G401.6 (cell line): ENCODE data around the gene STK32B.
"Not testable (repeated sequence)": the region's sequence is repeated elsewhere in the genome, so short reads cannot be mapped to it uniquely, and the experiment has no call there.

Experiments used
- FAIRE-seq: peaks from 2 replicates; lab custom pipeline; 2012; peaks lifted over from hg19 to GRCh38; lab: Jason Lieb, UNC

The STK32B gene

DNA sequence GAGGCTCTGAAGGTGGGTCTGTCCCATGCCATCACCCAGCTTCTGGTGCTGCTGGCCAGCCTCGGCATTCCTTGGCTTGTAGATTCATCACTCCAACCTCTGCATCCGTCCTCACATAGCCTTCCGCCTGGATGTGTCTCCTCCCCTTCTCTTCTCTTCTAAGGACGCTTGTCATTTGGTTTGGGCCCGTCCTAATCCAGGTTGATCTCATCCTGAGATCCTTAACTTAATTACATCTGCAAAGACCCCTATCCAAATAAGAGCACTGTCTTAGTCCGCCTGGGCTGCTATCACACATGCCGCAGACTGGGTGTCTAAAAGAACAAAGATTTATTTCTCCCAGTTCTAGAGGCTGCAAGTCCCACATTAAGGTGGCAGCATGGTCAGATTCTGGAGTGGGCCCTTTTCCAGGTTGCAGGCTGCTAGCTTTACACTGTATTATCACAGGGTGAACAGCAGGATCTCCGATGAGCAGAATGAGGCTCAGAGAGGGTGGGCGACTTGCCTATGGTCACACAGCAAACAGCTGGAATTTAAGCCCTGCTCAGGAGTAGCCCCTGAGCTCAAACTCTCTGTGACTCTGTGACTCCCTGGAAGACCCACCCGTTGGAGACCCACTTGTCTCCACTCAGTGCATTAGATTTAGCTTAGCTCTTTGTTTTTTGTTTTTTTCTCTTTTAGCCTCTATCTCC is 113.1 kb downstream of the STK32B start:
- FAIRE-seq: no peak

DNA sequence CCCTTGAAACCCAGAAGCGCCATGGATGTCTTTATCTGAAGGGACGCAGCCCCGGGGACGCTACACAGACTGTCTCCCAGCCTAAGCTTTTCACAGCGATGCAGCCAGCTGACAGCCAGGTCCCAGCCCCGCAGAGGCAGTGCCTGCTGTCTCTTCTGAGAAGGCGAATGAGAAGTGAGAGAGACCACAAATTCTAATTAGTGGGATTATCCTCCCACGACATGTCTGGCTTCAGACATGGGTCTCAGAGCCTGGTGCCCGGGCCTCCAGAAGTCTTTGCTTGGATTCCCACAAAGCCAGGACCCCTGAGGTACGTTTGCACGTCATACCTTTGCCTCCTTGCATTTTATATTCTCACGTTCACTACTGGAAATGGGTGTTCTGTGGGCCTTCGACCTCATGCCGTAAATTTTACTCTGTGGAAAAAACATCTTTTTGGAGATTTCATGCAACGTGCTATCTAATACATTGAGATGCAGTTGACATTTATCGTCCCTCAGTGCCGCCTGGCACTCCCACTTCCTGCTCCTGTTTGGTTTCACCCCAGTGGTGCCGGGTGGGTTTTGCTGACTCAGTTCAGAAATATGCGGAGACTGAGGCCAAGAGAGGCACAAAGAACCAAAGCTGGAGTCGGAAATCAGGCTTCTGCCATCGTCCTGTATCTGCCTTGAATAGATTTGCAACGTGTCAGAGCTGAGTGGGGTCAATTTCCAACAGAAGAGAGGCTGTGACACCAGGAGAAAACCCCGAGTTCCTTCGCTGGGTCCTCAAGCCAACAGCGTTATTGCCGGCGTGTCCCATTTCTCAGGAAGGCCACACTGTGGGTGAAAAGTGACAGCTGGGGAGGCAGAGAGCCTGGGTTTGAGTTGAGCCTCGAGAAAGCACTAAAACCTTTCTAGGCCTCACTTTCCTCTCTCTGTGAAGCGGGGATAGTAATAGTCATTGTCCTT is 114.4 kb downstream of the STK32B start:
- no peak for FAIRE-seq

DNA sequence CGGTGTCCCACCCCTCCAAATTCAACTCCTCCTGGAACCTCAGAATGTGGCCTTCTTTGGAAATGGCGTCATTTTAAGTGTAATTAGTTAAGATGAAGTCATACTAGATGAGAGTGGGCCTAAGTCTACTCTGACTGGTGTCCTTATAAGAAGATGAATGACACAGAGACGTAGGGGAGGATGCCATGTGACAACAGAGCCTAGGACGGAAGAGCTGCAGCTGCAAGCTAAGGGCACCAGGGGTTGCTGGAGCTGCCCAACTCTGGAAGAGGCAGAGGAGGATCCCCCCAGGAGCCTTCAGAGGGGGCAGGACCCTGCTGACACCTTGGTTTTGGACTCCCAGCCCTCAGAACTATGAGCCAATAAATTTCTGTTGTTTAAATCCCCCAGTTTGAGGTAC is 115.1 kb downstream of the STK32B start:
- FAIRE-seq: no peak

DNA sequence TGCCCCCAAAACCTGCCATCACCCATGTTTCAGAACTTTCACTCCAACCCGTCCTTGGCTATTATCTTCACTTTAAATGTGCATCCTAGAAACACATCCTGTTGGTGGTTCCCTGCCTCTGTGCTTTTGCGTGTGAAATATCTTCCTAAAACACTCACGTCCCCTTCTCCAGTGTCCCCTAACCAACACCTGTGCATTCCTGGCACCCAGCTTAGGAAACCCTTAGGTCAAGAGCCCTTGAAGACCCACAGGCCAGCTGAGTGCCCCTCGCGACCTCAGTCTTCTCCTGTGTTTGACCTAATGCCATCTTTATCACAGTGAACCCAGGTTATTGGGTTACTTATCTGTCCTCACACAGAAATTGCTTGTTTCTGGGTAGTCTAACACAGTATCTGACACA is 117.6 kb downstream of the STK32B start:
- no peak for FAIRE-seq

DNA sequence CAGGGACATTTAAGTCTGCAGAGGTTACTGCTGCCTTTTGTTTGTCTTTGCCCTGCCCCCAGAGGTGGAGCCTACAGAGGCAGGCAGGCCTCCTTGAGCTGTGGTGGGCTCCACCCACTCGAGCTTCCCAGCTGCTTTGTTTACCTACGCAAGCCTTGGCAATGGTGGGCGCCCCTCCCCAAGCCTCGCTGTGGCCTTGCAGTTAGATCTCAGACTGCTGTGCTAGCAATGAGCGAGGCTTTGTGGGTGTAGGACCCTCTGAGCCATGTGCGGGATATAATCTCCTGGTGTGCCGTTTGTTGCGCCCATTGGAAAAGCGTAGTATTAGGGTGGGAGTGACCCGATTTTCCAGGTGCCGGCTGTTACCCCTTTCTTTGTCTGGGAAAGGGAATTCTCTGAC is 124.6 kb downstream of the STK32B start:
- FAIRE-seq: not testable (repeated sequence)

DNA sequence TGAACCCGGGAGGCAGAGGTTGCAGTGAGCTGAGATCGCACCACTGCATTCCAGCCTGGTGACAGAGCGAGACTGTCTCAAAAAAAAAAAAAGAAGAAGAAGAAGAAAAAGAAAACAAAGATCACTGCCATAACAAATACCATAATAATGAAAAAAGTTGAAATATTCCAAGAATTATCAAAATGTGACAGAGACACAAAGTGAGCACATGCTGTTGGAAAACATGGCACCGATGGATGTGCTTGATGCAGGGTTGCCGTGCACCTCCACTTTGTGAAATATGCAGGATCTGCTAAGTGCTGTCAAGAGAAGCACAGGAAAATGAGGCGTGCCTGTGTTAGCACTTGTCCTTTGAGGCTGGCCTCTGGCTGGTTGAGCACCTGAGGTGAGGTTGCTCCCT is 133.3 kb downstream of the STK32B start:
- no peak for FAIRE-seq

DNA sequence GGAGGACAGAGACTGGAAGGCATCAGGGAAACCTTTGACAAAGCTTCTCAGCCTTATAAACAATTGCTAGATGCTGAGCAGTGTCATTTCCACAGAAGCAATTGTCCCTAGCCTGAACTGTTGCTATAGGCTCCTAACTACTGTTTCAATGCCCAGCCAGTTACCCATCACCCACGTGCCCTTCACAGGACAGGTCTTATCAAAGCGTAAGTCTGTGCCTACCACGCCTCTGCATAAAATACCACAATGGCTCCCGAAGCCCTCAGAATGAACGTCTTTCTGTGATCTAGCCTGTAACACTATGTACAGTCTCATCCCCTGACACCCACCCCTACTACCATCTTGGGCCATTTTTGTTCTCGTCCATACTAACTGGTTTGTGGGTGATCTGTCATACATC is 134.3 kb downstream of the STK32B start:
- FAIRE-seq: no peak

DNA sequence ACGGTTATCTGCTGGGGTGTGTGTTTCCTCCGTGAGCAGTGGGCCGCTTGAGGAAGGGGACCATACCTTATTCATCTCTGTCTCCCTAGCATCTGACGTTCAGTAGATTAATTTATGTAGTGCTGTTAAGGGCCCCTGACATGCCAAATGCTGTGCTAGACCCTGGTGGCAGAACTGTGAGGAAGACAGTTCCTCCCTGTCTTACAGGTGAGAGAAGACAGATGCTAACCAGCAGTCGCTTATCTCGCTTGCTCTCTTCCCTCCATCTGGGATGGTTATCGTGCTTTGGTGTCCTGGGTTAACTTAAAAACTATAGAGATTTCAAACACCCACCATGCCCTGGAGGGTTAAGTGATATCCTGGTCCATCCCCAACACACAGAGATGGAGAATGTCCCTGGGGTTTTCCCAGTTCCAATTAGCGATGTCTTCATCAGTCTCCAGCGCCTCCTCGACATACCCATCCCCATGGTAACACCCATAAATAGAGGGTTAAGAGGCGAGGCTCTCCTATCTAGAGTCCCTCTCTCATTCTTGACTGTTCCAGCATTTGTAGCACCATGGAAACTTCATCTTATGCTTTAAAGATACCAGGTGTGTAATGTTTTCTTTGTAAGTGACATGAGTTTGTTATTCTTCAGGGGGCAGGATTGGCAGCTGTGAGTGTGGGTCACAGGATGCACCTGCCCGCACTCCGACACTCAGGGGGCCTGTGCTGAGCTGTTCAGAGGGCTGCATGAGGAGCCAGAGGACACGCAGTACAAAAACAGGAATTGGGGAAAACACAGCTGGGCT is 135.2 kb downstream of the STK32B start:
- no peak for FAIRE-seq

DNA sequence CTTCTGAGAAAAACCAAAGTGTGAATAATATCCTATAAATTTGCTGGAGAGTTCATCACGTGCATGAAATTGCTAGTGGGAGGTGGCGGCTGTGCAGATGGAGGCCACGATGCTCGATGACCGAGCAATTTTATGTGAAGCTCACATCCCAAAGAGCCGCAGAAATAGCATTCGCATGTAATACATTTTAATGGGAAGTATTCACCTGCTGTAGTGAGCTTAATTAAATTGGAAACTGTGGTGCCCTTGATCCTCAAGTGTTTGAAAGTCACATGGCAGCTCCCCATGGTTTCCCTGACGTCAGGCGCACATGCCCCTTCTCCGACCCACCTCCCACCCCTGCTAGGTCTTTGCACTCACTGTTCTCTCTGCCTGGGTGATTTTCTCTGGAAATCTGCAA is 136.8 kb downstream of the STK32B start:
- FAIRE-seq: no peak

DNA sequence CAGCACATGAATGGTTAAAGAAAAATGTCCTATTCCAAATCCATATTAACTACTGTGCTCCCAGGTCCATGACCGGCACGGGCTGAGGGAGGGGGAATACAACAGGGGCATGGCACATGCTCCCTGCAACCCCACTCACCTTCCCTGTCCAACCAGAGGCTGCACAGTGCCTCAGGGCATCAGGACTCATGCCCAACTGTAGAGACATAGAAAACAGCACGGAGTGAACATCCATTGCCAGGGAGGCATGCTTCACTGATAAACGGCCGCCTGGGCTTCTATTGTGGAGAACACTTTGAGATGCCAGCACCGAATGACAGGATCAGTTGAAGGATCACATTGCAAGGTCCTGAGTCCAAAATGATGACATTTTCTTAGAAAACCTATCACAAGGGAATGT is 140.6 kb downstream of the STK32B start:
- no peak for FAIRE-seq

DNA sequence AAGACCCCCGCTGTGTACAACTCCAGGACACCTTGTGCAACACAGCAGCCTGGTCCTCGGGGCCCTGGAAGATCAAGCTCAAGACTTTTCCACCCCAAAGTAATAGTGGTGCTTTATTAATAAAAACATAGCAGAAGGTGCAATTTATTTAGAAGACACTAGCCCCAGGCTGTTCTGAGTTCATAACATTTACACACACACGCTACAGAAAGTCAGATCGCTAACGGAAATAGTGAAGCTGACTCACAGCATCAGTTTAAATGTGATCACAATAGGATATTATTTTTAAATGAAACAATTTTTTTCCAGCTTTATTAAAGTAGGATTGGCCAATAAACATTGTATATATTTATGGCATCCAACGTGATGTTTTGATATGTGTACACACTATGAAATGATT is 141.0 kb downstream of the STK32B start:
- FAIRE-seq: no peak

DNA sequence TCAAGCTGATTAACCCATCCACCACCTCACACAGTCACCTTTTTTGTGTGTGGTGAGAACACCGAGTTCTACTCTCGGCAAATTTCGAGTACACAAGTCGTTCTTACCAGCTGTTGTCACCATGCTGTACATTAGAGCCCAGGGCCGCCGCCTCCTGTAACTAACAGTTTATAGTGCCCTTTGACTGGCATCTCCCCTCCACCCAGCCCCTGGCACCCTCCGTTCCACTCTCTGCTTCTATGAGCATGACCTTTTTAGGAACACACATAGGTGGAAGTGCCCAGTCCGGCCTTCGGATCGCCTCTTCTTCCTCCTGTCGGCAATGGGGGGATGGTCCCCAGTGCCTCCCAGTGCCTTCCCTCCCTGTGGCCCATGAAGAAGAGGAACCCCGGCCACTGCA is 141.4 kb downstream of the STK32B start:
- FAIRE-seq: no peak

DNA sequence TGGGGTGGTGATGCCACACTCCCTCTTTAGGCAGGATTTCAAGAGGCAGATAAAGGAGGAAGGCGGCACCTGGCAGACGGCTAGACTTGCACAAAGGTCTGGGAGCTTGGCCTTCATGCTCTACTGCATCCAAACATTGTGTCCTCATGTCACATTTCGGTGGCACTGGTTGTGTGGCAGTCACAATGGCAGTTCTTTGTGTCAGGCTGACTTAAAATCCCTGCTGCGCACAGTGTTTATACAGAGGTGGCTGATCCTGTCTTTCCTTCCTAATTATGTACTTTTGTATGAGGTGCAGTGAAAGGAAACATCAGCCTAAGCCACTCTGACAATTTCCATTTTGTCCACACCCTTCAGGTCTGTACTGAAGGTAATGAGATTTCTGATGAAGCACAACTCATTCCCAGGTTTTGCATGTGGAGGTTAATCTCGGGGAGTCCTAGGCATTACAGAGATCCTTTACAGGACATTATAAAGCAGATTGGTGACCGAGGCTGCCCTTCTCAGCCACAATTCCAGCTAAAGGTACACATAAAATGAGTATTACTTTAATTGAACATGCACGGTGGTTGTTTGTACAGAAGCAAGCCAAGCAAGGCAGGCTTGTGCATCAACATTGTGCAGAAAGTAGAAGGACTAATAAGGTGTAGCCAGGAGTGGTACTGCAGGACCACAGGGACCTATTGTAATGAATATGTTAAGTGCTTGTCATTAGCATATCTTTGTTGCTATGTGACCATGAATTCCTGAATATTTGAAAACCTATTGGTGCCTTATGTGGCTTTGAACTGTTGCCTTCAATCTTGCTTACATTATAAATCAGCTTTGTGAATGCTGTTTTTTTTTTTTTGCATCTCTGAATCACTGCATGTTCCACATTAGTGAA is 147.6 kb downstream of the STK32B start:
- no peak for FAIRE-seq

DNA sequence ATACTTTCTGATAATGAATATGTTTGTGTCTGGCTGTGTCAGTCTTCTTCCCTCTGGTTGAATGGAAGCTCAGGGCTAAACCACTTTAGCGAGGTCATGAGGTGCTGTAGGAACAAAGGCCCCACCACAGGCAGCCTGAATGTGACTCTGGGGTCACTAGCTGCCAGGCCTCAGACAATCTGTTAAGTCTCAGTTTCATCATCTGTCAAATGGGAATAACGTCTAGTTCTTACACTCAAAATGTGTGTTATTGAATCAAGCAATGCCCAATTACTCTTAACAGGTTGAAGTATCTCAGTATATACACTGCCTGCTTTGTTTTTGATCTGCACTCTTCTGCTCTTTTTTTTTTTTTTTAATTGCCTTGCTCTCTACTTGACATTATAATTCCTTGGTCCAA is 148.6 kb downstream of the STK32B start:
- FAIRE-seq: no peak

DNA sequence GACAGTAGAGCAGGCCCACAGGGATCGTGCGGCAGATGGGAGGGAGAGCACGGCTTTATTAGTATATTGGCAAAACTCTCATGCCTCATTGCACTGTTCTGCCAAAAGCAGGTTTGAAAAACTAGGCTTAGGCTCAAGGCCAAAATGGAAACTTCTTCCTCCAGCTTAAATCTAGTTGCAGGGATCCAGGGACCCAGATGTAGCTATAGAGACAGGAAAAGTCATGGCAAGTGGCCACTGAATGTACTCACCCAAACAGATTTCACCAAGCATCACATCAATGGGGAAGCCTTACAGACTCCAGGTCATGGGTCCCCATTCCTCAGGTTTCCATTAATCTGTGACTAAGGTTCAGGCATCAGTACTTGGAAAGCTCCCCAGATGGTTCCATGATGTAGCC is 149.2 kb downstream of the STK32B start:
- no peak for FAIRE-seq

DNA sequence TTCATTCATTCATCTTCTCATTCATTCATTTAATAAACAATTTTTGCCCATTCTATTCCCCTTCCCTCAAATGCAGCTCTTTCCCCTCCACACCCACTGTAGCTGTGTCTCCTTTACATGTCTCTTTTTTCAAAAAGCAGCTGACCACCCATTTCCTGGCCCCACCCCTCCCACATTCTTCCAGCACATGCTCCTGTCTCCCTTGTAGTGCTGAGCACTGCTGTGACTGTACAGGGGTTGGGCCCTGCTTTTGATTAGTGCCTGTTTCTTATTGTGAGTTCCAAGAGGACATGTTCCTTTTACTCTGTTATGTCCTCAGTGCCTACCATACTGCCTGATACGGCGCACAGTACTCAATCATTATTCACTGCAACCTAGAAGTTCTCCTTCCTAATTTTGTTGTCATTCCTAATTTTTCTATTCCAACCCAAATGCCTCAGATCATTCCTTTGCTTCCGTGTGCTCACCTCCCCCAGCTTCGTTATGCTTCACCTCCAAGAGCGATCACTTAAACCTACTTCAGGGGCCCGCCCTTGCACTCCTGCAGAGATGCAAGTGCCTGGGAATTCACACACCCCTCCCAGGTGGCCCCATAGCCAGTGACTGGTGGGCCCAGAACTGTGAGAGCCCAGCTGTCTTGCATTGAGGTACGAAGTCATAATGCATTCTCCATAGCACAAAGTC is 152.2 kb downstream of the STK32B start:
- no peak for FAIRE-seq

DNA sequence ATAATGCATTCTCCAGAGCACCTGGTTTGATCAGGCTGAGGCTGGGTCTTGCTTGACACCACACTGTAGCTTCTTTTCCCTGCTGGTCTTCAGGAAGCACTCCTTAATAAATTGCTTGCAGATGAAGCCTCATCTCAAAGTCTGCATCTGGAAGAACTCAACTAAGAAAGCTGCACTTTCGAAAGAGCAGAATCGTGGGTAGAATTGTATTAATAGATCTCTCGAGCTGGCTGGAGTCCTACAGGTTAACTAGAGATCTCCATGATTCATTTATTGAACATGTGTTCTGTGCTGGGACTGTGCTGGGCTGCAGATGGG is 152.7 kb downstream of the STK32B start:
- no peak for FAIRE-seq

DNA sequence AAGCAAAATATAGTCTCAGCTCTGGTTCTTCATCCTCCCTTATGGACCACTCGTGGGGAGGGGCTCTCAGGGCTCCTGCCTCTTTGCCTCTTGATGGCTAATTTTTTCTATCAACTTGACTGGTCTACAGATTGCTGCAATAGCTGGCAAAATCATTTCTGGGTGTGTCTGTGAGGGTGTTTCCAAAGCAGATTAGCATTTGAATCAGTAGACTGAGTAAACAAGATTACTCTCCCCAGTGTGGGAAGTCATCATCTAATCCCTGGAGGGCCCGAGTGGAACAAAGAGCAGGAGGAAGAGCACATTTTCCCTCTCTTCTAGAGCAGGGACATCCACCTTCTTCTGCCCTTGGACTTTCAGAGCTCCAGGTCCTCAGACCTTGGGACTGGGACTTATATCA is 153.5 kb downstream of the STK32B start:
- FAIRE-seq: no peak

DNA sequence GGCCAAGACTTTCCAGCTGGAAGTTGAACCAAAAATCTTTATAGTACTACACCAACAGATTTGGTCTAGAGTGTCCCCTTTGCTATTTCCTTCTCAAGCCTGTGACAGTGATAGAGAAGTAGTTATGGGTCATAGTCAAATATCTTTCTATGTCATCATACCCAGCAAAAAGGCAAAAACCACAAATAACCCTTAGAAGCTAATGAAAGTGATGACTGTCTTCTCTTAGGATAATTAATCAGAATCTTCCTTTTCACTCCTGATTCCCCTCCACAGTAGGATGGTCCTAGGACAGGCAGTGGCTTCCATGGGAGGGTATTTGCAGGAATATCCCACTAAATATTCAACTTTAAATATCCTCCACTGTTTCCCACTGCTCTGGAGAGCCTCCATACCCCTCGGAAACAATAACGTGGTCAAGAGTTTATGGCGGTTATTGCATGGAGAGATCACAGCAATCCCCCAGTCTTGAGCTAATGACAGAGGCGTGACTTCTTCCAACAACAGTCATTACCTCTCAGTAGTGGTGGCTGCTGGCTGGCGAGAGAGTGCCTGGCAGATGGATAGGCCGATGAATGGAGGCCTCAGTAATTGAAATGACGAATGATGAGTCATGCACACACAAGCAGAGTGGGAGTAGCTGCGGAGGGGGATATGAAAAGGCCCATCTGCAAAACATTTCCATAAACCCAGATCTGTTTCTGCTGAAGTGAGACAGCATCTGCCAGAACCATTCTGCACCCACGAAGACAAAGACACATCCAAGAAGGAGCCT is 154.9 kb downstream of the STK32B start:
- FAIRE-seq: no peak

DNA sequence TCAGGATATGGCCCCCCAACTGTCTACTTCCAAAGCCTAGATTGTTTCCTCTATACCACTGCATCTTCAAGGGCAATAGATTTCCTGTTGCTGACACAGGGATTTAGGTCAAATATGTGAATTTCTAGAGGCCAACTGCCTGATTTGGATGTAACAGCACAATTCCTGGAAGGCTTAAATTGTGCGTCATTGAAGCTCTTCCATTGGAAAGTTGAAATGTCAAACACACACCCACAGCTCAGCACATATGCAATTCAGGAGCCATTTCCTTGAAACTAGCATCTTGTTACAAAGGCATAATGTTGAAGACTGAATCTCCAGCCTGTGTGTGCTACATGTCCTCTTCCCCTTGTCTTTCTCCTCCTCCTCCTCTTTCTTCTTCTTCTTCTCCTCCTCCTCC is 158.6 kb downstream of the STK32B start:
- no peak for FAIRE-seq
